ENCODE results near the gene SIRPA. TPM values are rescaled to one million over a fixed set of nuclear protein-coding genes. Genes with fewer than 3 reads are reported as not detected.

SIRPA gene
- total RNA-seq, 1 experiment from 2014 or later, result 8.9 TPM

DNA sequence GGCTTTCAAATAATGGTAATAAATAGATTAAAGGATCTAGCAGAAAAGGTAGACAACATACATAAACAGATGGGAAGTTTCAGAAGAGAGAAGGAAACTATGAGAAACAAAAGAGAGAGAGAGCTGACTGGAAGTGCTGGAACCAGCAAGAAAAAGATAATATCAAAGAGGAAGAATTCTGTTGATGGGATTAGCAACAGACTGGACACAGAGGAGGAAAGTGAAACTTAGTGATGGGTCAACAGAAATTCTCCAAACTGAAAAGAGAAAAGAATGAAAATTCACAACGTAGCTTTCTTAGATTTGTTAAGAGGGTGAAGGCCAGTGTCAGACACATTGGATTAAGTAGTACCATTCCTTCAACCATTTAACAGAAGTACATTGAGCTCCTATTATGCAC, 48.3 kb upstream of the SIRPA start:
- no peaks in the 10 kb centered on the region for H3K36me3 Mint-ChIP-seq
- POLR2A ChIA-PET, result no interaction called here
- ATAC-seq (no peak), DNase-seq (ENCODE audit: low spot score) (no peak)
- CTCF ChIA-PET, result no interaction called here
- peaks cover 8% of the 10 kb centered on the region for H3K4me1 Mint-ChIP-seq
- peaks cover 6% of the 10 kb centered on the region for H3K9me3 Mint-ChIP-seq
- H3K4me3 Mint-ChIP-seq, result no peak overlapping the region
- H3K27me3 Mint-ChIP-seq (ENCODE audit: low read depth), result no peaks in the 10 kb centered on the region; the same call in 1 of the 2 replicates
- TF ChIP-seq E2F1 (CRISPR knock-in tag; IDR thresholded peaks at IDR 0.05) (no peak), ATF2 (CRISPR knock-in tag; IDR thresholded peaks at IDR 0.05; ENCODE audit: borderline replicate concordance, low read depth) (no peak), ESRRA (CRISPR knock-in tag; IDR thresholded peaks at IDR 0.05; ENCODE audit: borderline replicate concordance) (no peak)
- H3K27ac Mint-ChIP-seq, result no peak overlapping the region

DNA sequence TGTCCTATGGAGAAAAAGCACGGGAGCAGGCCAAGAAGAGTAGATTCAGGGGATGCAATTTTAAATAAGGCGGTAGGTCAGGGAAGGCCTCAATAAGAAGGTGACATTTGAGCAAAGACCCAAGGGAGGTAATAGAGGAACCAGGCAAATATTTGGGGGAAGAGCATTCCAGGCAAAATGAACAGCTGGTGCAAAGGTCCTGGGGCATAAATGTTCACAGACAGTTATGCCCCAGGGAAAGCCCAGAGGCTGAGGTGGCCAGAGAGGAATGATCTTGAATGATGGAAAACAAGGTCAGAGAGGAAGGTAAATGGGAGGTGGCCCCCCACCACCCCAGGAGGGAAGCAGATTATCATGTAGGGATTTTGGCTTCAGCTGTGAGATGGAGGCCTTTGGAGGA, 47.4 kb upstream of the SIRPA start:
- Mint-ChIP-seq H3K4me1 (peaks cover 9% of the 10 kb centered on the region), H3K9me3 (peaks cover 11% of the 10 kb centered on the region), H3K36me3 (no peaks in the 10 kb centered on the region), H3K27ac (no peak overlapping the region), H3K27me3 (ENCODE audit: low read depth) (no peaks in the 10 kb centered on the region; the same call in 1 of the 2 replicates), H3K4me3 (no peak overlapping the region)
- ChIA-PET CTCF (no interaction called here), POLR2A (no interaction called here)
- ATAC-seq (no peak), DNase-seq (ENCODE audit: low spot score) (no peak)
- no peak for TF ChIP-seq TCF7 (CRISPR knock-in tag; IDR thresholded peaks at IDR 0.05; ENCODE audit: low read depth)
- TF ChIP-seq RELA (CRISPR knock-in tag; IDR thresholded peaks at IDR 0.05; ENCODE audit: borderline replicate concordance), result no peak
- no peak for TF ChIP-seq NFE2L1 (CRISPR knock-in tag; IDR thresholded peaks at IDR 0.05)

GRCh38 chr20:1848373-1848772, 46.8 kb upstream of the SIRPA start:
- Mint-ChIP-seq H3K27ac (no peak overlapping the region), H3K4me1 (peaks cover 15% of the 10 kb centered on the region)
- POLR2A ChIA-PET, result interaction anchor here (0.7 kb wide), 1 partner anchor 46 kb away, joined by 3 read pairs; no protein-coding TSS in a partner anchor

More at GRCh38 chr20:1848373-1848772, 46.8 kb upstream of the SIRPA start:
- H3K36me3 Mint-ChIP-seq, result no peaks in the 10 kb centered on the region
- H3K9me3 Mint-ChIP-seq, result peaks cover 11% of the 10 kb centered on the region
- H3K27me3 Mint-ChIP-seq (ENCODE audit: low read depth), result no peaks in the 10 kb centered on the region; the same call in 1 of the 2 replicates
- ATAC-seq (no peak), DNase-seq (ENCODE audit: low spot score) (no peak)
- TF ChIP-seq ZNF263 (CRISPR knock-in tag; IDR thresholded peaks at IDR 0.05; ENCODE audit: low read depth), result no peak
- TF ChIP-seq, protein P1, sequence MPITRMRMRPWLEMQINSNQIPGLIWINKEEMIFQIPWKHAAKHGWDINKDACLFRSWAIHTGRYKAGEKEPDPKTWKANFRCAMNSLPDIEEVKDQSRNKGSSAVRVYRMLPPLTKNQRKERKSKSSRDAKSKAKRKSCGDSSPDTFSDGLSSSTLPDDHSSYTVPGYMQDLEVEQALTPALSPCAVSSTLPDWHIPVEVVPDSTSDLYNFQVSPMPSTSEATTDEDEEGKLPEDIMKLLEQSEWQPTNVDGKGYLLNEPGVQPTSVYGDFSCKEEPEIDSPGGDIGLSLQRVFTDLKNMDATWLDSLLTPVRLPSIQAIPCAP (CRISPR knock-in tag; IDR thresholded peaks at IDR 0.05), result no peak
- TF ChIP-seq RORB (CRISPR knock-in tag; IDR thresholded peaks at IDR 0.05), result no peak
- TF ChIP-seq, protein P2, sequence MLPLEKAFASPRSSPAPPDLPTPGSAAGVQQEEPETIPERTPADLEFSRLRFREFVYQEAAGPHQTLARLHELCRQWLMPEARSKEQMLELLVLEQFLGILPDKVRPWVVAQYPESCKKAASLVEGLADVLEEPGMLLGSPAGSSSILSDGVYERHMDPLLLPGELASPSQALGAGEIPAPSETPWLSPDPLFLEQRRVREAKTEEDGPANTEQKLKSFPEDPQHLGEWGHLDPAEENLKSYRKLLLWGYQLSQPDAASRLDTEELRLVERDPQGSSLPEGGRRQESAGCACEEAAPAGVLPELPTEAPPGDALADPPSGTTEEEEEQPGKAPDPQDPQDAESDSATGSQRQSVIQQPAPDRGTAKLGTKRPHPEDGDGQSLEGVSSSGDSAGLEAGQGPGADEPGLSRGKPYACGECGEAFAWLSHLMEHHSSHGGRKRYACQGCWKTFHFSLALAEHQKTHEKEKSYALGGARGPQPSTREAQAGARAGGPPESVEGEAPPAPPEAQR (CRISPR knock-in tag; IDR thresholded peaks at IDR 0.05), result no peak
- no peak for TF ChIP-seq HMGA2 (CRISPR knock-in tag; IDR thresholded peaks at IDR 0.05)
- TF ChIP-seq, protein P3, sequence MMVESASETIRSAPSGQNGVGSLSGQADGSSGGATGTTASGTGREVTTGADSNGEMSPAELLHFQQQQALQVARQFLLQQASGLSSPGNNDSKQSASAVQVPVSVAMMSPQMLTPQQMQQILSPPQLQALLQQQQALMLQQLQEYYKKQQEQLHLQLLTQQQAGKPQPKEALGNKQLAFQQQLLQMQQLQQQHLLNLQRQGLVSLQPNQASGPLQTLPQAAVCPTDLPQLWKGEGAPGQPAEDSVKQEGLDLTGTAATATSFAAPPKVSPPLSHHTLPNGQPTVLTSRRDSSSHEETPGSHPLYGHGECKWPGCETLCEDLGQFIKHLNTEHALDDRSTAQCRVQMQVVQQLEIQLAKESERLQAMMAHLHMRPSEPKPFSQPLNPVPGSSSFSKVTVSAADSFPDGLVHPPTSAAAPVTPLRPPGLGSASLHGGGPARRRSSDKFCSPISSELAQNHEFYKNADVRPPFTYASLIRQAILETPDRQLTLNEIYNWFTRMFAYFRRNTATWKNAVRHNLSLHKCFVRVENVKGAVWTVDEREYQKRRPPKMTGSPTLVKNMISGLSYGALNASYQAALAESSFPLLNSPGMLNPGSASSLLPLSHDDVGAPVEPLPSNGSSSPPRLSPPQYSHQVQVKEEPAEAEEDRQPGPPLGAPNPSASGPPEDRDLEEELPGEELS (CRISPR knock-in tag; IDR thresholded peaks at IDR 0.05), result no peak
- TF ChIP-seq MYBL2 (CRISPR knock-in tag; IDR thresholded peaks at IDR 0.05), result no peak
- no peak for TF ChIP-seq ESRRA (CRISPR knock-in tag; IDR thresholded peaks at IDR 0.05; ENCODE audit: borderline replicate concordance)
- TF ChIP-seq KAT7 (CRISPR knock-in tag; IDR thresholded peaks at IDR 0.05; ENCODE audit: borderline replicate concordance), result no peak
- no peak for TF ChIP-seq SP1 (CRISPR knock-in tag; conservative IDR thresholded peaks at IDR 0.05)
- no peak overlapping the region for H3K4me3 Mint-ChIP-seq
- CTCF ChIA-PET, result no interaction called here
